CD4-positive, alpha-beta T cell treated with Interleukin-15 for 1 hour (primary cell): ENCODE results near the gene DHX38.
A peak's percentile ranks its signal among the peaks of the same experiment; 100 is the strongest.

Experiments
- DNase-seq: peaks from one replicate; pipeline ENCODE4 v3.0.0-alpha.2; 2020

DHX38 gene

DNA sequence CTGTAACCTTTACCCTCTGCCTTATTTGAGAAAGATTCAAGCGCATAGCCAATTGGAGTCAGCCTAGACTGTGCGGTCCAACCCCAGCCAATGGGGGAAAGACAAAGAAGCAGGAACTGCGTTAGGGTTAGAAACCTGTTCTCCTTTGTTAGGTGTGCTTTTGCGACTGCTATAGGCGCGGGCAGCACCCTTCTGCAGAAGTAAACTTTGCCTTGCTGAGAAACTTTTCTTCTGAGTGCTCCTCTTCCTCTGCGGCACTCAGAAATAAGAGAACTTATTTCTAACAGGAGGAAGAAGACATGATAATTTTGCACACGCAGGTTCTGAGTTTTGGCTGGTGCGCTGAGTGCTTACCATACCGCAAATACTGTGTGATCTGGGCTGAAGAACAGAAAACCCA is 9.2 kb upstream of the DHX38 start:
- no peak for DNase-seq

DNA sequence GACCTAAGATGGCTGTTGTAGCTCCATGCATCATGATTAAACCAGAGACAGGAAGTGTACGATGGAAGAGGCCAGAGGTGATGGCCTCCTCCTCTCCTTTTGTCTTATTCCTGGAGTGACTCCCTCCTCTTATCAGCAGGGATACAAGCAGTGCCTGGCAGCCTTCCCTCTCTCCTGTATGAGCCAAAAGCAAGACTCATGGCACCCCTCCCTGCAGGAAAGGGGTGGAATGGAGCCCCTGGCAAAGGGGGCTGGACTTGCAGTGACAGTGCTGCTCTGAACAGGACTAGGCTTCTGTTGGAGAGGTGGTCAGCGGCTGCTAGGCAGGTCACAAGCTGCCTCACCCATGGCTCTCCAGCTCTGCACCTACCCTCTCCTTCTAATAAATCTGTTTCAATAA is 8.6 kb upstream of the DHX38 start:
- no peak for DNase-seq

DNA sequence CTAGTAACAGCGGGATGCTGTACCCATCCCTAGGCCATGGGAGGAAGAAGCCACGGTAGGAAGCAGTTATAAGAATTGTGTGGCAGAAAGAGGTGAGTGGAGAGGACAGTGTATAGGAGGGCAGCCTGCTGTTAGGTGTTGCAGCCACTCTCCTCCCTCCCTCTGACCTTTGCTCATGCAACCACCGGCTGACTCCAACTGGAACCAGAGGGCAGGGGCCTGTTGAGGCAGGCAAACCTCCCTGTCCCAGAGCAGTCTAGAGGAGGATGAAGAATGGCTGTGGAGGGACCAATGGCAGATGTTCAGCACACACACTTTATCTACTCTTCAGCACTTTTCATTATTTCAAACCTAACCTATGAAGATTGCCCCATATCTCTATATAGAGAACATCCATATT is 2.4 kb upstream of the DHX38 start:
- no peak for DNase-seq

DNA sequence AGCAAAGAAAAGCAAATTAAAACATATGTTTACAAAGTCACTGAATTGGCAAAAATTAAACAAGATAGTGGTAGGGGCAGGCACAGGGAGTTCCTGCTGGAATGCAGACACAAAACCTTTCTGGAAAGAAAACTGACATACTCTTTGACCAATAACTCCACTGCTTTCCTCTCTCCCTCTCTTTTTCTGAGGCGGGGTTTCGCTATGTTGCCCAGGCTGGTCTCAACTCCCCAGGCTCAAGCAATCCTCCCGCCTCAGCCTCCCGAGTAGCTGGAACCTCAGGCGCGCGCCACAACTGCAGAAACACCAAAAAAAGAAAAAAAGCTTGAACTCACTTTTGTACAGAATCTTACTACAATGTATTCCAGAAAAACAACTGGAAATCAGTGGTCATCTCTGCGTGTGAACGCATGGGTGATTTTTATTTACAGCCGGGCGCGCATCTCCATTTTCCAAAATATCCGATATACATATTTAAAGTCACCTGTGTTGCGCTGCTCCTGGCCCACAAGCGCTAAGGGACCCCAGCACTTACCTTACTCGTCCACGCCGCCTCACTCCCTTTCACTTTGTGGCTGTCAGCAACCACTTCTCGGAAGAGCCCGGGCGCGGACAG is 707 bp upstream of the DHX38 start:
- no peak for DNase-seq

DNA sequence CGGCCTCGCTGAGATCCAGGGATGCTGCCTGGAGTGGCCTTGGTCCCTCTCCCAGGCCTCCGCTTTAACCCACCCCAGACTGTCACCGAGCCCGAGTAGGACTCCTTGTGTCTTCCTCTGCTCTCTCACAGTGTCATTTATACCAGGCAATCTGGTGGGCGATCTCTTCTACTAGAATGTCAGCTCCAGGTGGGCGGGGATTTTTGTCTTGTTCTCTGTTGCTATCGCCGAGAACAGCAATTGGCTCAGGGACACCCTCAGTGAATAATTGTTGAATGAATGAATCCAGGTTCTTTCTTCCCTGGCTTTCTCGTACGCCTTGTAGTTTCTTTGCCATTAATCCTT is 591 bp downstream of the DHX38 start:
- DNase-seq = no peak

DNA sequence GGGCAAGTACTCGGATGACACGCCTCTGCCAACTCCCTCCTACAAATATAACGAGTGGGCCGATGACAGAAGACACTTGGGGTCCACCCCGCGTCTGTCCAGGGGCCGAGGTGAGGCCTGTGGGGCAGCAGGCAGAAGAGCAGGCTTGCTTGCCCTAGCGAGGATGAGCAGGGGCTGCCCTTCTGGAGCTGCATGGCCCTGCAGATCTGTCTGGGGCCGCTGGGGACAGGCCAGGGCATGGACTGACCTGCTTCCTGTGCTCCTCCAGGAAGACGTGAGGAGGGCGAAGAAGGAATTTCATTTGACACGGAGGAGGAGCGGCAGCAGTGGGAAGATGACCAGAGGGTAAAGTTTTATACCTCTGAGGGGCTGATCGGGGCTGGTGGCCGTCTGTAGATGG is 5.3 kb downstream of the DHX38 start:
- DNase-seq = no peak

DNA sequence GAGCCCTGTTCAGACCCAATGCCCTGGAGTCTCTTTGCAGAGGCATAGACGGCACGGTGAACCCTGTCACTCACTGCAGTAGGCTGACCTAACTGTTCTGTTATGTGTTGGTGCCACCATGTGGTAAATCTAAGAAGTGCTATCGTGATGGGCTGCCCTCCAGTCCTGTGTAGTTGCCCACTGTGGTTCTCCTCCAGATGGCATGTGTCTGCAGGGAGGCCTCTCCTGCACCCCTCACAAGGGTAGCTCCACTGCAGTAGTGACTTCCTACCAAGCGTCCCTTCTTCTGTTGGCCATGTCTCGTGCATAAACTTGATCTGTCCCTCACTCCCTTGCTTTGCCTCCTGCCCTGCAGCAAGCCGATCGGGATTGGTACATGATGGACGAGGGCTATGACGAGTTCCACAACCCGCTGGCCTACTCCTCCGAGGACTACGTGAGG is 5.8 kb downstream of the DHX38 start:
- DNase-seq = peak; percentile 39

DNA sequence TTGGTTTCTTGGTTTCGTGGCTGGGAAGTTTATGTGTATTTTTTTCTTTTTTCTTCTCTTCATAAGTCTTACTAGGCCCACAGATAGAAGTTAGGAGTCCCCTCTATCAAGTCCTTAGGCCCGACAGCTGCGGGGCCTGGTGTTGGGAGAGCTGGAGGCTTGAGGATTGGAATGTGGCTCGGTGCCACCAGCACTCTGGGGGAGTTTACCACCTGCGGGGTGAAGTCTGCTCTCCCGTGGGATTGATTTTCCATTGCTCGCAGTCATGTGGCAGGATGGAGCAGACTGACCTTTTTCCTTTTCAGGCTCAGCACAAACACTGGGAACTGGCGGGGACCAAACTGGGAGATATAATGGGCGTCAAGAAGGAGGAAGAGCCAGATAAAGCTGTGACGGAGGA is 7.5 kb downstream of the DHX38 start:
- no peak for DNase-seq

DNA sequence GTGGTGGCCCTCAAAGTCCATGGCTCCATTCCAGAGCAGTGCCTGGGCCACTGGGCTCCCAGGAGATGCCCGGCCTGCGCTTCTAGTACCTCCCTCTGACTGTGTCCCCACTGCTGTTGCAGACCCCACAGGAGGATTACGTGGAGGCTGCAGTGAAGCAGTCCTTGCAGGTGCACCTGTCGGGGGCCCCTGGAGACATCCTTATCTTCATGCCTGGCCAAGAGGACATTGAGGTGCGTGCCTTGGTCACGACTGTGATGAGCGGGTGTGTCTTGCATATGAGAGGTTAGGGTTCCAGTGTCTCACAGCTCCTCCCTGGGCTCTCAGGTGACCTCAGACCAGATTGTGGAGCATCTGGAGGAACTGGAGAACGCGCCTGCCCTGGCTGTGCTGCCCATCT is 11.3 kb downstream of the DHX38 start:
- no peak for DNase-seq

DNA sequence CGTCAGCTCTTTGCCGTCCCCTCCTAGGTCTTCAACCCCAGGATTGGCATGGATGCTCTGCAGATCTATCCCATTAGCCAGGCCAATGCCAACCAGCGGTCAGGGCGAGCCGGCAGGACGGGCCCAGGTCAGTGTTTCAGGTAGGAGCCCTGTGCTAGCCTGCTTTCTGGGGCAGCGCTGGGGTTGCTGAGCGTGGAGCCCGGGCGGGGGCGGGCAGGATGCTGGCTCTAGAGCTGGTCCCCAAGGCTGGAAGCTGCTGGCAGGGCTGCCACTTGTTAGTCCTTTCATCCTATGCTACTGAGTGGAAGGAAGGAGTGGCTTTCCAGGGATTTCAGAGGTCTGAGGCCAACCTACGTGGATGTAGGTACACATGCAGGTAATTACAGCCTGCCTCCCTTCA is 12.3 kb downstream of the DHX38 start:
- DNase-seq = no peak

DNA sequence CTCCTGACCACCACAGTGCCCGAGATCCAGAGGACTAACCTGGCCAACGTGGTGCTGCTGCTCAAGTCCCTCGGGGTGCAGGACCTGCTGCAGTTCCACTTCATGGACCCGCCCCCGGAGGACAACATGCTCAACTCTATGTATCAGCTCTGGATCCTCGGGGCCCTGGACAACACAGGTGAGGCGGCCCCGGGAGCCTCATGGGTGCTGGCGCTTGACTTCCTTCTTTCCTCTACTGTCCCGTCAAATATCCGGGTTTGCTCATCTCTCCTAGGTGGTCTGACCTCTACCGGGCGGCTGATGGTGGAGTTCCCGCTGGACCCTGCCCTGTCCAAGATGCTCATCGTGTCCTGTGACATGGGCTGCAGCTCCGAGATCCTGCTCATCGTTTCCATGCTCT is 13.7 kb downstream of the DHX38 start:
- no peak for DNase-seq

DNA sequence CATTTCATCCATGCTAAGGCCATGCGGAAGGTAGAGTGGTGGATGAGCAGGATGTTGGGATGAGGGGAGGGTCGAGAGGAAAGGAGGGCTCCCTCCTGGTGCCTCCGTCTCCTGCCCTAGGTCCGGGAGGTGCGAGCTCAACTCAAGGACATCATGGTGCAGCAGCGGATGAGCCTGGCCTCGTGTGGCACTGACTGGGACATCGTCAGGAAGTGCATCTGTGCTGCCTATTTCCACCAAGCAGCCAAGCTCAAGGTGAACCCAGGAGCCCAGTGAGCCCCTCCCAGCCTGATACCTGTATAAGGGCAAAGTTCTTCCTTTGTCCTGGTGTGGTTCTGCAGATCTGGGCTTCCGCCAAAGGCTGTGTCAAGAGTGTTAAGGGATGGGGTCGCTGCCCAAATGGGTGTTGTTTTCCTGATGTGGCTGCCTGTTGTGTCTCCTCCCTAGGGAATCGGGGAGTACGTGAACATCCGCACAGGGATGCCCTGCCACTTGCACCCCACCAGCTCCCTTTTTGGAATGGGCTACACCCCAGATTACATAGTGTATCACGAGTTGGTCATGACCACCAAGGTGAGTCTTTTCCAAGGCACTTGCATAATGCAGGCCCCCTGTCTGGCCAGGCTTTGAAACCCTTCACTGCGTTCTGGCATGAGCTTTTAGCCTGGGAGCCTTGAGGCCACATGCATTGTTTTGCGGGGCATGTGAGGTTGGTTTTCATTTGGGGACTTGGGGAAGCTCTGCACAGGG is 14.9 kb downstream of the DHX38 start:
- no peak for DNase-seq

DNA sequence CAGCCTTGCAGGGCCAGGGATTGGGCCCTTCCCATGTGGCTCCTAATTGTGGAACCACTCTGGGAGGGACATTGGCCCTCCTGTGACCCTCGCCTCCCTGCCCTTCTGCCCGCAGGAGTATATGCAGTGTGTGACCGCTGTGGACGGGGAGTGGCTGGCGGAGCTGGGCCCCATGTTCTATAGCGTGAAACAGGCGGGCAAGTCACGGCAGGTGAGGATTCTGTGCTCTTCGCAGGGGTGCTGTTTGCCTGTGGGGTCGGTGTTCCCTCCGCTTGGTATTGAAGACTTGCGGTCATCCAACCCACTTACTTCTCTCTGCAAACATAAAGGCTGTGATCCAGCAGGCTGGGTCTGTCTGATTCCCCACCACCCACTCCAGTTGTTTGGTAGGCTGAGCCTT is 15.7 kb downstream of the DHX38 start:
- no peak for DNase-seq

DNA sequence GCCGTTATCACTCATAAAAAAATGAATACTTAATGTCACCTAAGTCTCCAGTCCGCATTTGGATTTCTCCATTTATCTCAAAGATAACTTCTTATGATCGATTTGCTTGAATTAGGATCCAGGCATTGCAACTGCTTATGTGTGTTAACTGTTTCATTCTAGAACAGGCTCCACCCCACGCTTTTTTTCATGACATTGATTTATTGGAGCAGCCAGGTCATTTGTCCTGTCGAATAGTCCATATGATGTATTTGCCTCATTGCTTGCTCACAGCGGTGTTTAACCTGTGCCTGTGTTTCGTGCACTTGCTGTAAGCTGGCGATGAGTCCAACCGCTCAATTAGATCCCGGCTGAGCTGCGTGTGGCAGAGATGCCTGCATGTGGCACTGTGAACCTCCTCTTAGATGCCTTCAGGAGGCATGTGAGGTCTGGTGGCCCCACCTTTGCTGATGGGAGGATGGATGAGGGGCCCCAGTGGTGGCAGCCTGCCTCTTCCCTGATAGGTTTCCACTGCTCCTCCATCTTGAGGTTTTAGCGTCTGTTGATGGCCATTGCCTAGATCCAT is 16.4 kb downstream of the DHX38 start:
- DNase-seq = no peak

DNA sequence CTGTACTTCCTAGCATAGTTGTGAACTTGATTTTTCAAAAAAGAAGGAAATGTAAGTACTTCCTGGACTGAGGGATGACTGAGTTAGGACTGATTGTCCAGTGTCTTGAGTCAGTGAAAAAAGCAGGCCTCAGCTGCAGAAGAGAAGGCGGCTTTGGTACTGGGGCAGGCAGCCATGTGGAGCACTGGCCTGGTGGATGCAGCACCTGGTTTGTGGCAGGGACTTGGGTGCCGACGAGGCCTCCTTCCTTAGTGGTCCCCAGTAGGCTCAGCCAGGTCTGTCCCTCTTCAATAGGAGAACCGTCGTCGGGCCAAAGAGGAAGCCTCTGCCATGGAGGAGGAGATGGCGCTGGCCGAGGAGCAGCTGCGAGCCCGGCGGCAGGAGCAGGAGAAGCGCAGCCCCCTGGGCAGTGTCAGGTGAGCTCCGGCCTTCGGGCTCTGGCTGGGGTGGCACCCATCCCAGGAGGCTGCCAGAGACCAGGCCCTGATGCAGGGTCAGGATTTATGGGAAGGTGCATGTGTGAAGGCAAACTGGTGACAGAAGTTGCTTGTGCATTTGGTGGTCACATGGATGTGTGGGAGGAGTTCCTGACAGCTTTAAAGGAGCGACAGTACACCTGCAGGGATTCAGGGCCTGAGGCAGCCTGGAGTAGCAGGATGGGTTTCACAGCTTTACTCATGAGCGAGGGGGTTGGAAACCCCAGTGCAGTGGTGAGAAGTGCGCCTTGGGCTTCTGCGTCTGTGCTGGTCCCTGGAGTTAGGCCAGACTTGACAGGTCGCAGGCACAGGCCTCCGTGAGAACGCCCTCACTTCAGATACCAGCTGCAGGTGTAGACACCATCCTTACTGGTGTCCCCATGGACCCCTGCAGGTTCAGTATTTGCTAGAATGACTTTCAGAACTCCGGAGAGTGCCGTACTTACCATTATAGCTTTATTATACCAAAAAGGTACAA is 17.3 kb downstream of the DHX38 start:
- DNase-seq = no peak

DNA sequence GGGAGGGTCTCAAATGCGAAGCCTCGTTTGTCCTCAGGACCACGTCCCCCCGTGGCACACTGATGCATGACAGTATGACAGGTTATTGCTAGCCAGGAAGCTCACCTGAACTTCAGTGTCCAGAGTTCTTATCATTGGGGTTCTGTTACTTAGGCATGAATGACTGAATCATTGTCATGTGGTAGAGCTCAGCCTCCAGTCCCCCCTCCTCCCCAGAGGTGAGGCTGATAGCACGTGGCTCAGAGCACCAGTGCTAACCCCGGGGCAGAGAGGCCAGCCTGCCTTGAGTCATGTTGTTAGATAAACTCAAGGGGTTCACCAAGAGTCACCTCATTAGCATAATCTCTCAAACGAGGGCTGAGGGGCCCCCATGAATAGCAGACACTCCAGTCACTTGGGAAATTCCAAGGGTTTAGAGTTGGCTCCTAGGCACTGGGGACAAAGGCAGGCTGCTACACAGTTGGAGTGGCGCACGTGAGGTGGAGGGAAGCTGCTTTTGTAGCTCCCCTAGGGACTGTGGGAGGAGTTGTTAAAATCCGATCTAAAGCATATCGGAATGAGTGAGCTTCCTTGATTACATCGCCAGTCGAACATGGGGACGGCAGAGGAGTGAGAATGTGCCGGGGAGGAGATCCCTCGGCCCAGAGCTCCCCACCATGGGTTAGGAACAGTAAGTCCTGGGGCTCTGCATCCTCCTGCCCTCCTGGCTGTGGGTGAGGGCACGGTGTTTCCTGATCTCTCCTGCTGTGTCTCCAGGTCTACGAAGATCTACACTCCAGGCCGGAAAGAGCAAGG is 18.2 kb downstream of the DHX38 start:
- no peak for DNase-seq

DNA sequence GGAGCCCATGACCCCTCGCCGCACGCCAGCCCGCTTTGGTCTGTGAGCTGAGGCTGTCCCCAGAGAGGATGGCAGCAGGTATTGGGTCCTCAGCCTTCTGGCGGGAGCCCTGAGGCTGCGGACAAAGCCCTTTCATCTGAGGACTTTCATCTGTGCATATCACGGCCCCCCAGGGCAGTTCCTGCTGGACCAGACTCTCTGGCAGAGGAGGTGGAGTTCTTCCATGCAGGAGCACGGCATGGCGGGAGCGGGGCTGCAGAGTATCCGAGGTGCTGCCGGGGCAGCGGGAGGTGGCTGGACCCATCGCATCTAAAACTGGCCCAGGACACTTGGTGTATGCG is 18.8 kb downstream of the DHX38 start:
- DNase-seq = no peak

DNA sequence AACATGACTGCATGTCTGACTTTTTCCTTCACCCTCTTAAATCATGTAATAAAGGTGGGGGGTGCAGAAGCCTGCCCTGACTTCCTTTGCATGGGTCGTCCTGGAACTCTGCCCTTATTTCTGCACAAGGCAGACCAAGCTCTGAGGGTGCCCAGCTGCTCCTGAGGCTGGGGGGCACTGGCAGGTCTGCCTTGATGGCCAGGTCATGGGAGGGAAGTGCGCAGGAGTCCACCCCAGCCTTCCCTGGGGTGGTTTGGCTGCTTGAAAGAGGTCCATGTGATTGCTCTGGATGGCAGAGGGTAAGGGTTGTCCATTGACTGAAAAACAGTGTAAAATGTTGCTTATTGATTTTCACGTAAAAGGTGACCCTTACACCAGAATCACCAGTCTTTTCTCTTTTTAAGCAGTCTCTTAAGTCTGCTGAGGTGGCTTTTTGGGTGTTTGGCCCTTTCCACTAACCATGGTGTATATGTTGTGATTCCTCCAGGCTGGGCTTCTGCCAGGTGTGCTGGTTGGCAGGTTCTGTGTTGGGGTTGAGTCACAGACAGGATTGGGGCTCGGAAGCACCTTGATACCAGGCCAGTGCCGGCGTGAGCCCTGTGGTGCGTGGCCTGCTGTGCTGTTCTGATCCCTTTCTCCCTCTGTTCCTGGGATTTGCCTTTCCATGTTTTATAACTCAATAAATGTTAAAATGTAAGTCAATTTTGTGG is 19.4 kb downstream of the DHX38 start:
- no peak for DNase-seq

DNA sequence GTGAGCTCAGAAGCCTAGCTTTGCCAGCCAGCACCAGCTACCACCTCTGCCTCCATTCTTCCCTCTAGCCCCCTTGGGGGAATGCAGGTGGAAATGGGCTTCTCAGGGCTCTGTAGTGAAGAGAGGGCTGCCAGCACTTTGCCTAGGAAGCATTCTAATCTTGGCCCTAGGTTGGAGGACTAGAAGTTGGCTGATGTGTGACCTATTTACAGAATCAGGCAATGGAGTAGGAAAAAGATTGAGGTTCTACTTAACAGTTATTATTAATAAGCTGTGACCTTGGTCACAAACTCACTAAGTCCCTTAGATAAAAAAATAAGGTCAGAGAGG is 19.9 kb downstream of the DHX38 start:
- DNase-seq = no peak

DNA sequence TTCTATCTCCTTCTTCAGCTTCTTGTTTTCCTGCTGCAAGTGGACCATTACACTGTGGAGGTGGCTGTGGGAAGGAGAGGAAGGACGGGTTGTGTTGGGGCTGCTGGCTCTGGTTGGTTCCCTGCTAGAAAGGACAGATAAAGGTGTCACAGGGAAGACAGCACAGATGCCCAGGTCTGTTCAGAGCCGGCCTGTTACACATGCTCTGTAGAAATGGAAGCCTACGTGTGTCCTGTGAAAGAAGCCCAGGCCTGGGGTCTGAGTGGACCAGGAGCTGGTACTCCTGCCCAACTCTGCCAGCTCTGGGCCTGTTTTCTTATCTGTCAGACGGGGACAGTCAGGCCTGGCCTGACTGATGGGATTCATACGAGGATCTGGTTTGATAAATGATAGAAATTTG is 26.4 kb downstream of the DHX38 start:
- no peak for DNase-seq

DNA sequence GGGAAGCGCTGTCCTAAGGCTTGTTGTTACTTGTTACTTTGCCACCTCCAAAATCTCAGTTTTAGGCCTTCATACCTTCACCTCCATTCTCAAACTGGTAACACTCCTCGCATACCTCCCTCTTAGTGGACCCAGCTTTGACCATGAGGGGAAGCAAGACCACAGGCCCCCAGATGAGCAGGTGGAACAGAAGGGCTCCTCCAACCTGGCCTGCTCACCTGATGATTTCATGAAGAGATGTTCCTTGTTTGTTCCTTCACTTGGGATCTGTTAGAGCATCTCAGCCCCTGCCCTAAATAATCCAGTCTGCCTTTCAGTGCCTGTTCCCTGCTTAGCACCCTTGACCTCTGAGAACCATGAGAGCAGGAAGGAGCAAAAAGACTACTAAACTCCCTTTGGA is 28.7 kb downstream of the DHX38 start:
- DNase-seq = no peak

DNA sequence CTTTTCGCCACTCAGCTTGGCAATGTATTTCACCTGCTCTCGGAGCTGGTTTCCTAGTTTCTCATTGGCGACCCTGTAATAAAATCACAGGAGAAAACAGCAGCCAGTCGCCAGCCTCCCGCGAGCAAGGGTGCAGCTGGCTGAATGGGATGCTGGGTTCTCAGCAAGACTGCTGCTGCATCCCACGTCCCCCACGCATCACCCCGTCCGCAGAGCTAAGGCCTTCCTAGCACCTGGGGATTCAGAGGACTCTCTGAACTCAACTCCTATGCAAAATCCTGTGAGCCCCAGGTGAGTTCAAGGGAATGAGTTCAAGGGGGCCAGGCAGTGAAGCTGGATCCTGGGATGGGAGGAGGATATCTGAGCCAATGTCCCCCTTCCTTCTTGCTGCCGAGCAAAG is 29.3 kb downstream of the DHX38 start:
- no peak for DNase-seq
